ENCODE data around the gene PNKP.

PNKP gene

DNA sequence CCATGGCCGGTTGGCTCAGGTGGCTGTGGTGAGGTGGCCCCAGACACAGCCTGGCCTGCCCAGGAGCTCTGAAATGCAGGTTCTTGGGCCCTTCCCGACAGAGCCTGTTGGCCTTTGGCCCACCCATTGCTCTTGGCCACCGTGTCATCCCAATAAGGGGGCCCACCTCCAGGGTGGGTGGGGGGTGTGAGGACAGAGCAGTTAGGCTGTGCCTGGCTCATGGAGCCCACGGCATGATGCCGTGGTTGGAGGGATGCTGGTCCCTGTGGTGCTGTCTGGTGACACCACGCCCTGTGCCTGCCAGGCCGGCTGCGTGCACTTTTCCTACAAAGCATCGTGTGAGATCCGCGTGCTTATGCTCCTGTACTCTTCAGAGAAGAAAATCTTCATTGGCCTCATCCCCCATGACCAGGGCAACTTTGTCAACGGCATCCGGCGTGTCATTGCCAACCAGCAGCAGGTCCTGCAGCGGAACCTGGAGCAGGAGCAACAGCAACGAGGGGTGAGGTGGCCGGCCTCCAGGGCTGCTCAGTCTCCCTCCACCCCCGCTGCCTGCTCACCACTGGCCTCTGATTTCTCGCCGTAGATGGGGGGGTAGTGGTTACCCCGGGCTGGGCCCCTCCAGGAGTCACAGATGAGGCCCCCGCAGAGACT, 7.6 kb downstream of the PNKP start:
- DNase-seq (ENCODE audit: low spot score) = no peak

DNA sequence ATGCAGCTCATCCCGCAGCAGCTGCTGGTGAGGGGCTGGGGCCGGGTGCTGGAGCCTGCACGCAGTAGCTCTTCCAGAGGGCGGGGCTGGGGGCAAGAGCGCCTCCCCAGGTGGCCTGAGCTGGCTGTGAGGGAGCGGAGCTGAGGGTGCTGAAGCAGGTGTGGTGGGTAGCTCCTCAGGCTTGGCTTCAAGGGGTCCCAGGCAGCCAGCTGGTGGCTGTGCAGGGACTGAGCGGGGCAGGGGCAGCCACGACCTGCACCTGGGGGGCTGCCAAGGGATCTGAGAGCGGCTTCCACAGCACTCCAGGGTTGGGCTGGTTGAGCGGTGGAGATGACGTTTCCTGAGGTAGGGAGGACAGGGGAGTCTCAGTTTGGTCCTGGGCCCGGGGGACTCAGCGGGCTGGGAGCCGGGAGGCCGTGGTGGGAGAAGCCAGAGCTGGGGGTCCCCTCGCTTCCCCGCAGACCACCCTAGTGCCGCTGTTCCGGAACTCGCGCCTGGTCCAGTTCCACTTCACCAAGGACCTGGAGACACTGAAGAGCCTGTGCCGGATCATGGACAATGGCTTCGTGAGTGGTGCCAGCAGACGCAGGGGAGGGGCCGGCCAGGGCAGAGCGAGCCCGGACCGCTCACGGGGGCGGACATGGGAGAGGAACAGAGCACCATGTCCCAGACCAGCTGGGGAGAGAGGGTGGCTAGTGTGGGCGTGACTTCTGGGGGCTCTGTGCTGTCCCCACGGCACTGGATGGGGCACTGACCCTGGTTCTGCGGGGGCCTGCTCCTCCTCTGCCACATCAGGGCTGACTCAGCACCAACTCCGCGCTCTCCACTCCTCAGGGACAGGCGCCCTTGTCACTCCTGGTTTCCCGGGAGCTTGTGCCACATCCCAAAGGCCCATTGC, 9.0 kb downstream of the PNKP start:
- no peak for DNase-seq (ENCODE audit: low spot score)

DNA sequence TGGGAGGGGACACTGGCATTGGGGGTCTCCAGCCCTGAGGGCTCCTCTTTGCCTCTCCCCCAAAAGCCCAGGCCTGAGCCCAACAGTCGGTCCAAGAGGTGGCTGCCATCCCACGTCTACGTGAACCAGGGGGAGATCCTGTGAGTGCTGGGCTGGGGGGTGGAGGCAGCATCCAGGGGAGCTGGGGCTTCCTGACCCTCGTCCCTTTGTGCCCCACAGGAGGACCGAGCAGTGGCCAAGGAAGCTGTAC, 9.6 kb downstream of the PNKP start:
- DNase-seq (ENCODE audit: low spot score) = no peak

DNA sequence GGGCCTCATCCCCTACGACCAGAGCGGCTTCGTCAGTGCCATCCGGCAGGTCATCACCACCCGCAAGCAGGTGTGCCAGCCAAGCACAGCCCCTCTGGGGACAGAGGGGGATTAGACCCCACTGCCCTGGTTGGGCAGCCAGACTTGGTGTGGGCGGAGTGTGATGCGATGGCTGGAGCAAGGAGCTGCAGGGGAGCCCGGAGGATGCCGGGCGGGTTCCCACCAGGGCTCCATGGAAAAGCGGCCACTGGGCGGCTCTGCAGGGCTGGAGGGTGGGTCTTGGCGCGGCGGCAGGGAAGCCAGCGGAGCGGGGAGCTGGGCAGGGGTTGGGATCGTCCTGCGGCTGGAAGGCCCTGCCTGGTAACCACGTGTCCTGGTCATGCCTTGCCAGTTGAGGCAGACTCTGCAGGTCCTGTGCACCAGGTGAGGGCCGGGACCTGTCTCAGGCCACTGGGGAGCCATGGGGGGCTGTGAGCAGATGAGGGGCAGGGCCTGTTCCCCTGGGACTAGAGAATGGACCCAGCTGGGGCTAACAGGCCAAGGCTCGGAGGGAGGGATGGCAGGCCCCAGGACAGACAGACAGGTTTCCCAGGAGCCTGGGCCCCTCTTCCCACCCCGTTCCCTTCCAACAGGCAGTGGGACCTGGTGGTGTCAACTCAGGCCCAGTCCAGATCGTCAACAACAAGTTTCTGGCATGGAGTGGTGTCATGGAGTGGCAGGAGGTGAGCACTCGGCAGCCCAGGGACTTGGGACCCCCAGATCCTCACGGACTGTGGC, 10.1 kb downstream of the PNKP start:
- DNase-seq (ENCODE audit: low spot score) = no peak

DNA sequence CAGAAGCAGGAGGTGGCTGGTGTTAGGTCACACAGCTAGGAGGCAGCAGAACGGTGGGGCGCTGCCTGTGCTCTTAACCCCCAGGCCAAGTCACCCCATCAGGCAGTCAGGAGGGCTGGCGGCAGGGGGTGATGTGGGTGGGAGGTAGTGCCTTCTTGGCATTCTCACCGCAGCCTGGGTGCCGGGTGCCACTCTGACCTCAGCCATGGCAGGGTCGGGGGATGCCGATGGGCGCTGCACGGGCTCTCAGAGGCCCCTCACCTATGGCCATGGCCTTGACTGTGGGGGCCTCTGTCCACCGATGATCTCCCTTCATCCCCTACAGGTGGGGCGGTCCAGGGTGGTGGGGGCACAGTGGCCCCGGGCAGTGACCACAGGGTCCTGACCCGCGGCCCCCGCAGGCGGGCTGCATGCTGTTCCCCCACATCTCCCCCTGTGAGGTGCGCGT, 10.8 kb downstream of the PNKP start:
- DNase-seq (ENCODE audit: low spot score) = no peak

DNA sequence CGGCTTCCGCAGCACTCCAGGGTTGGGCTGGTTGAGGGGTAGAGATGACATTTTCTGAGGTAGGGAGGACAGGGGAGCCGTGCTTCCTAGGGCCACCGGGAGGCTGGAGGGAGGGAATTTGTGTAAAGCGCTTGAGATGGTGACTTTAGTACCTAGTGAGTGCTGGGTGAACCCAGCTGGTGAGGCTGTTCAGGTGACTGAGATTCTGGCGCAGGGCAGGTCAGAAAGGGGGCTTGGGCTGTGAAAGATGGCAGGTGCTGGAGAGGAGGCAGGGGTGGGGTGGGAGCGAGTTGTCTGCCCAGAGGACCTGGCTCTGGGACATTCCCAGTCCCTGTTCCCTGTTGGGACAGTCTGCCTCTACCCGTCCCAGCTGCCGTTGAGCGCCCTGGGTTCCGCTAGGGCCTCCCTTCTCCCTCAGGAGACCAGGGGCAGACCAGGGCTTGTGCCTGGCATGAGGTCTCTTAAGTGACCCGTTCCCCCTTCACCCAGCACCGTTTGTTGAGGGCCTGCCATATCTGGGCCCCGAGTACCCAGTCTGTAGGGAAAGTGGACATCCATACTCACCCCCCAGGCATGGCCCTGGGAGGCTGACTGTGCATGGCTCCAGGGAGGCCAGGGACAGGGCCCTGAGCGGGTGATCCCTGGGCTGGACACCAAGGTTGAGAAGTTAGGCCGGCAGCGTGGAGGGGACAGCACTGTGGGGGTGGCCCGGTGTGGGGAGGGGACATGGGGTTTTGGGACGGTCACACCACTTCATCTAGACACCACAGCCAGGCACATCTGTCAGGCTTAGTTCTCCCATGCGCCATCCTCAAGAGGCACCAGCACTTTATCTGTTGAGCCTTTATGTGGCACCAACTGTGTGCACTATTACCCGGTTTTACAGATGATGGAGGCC, 11.5 kb downstream of the PNKP start:
- DNase-seq (ENCODE audit: low spot score) = no peak

DNA sequence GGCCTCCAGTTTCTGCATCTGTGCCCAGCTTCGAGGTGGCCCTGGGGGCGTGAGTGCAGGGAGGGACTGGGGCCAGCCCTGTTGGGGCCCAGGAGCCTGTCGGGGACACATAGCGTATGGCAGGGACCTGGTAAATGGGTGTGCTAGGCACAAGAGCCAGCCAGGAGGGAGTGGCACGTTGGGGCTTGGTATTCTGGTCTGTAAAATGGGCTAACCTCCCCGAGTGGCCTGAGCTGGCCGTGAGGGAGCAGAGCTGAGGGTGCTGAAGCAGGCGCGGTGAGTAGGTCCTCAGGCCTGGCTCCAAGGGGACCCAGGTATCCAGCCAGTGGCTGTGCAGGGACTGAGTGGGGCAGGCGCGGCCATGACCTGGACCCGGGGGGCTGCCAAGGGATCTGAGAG, 12.1 kb downstream of the PNKP start:
- no peak for DNase-seq (ENCODE audit: low spot score)

DNA sequence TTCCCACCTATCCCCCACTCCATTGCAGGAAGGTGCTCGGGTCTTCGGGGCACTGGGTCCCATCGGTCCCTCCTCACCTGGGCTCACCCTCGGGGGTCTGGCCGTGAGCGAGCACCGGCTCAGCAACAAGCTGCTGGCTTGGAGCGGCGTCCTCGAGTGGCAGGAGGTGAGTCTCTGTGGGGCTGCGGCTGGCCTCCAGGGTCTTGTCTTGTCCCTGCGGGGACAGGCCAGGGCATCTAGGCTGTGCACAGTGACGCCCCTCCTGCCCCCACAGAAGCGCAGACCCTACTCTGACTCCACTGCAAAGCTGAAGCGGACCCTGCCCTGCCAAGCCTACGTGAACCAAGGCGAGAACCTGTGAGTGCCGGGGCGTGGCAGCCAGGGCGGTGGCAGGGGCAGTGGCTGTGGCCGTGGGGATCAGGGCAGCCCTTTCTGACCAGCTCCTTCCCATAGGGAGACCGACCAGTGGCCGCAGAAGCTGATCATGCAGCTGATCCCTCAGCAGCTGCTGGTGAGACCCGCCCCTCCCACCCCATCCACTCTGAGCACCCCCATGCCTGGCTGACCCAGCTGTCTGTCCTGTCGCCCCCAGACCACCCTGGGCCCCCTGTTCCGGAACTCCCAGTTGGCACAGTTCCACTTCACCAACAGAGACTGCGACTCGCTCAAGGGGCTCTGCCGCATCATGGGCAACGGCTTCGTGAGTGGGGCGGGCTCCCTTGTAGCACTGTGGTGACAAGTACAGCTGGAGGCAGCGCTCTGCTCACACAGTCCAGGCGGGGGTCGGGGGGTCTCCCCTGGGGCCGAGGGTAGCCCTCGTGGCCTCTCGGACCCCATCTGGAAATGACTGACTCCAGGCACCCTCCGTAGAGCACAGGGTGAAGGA, 12.8 kb downstream of the PNKP start:
- no peak for DNase-seq (ENCODE audit: low spot score)

DNA sequence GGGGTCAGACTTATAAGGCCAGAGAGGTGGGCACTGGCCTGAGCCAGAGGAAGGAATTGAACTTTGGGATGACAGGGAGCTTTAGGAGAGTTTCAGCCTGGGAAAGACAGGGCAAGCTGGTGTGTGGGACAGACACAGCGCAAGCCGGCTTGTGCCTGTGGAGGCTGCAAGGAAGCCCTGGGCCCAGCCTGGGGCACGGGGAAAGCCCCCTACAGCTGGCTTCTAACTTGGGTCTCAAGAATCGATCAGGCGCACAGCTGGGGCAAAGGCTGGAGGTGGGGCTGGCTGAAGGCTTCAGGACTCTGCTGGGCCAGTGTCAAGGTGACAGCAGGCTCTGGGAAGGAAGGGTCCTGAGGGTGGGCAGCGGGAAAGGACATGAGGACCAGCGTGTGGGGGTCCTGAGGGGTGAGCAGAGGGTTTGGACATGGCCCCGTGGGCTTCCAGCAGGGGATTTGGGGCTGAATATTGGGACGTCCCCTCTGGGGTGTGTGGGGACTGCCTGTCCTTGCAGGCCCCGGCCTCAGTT, 13.5 kb downstream of the PNKP start:
- no peak for DNase-seq (ENCODE audit: low spot score)

DNA sequence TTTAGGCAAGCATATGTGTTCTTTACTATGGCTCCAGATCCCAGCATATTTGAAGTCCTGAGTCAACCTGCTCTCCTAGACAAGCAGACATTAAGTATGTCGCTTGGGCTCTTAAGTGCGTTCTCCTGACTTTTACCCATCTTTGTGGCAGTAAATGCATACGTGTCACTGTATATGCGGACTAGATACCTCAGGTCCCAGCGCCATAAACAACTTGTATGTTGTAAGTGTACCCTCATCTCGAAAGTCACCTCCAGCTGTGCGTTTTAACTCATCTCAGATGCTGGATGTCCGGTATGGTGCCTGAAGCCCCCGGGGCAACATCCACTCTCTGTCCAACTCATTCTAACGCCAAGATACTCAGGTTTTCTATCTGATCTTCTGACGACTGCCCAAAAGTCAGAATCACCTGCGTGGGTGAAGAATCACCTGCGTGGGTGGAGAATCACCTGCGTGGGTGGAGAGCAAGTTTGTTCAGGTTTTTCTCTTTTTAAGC, 14.7 kb downstream of the PNKP start:
- no peak for DNase-seq (ENCODE audit: low spot score)

DNA sequence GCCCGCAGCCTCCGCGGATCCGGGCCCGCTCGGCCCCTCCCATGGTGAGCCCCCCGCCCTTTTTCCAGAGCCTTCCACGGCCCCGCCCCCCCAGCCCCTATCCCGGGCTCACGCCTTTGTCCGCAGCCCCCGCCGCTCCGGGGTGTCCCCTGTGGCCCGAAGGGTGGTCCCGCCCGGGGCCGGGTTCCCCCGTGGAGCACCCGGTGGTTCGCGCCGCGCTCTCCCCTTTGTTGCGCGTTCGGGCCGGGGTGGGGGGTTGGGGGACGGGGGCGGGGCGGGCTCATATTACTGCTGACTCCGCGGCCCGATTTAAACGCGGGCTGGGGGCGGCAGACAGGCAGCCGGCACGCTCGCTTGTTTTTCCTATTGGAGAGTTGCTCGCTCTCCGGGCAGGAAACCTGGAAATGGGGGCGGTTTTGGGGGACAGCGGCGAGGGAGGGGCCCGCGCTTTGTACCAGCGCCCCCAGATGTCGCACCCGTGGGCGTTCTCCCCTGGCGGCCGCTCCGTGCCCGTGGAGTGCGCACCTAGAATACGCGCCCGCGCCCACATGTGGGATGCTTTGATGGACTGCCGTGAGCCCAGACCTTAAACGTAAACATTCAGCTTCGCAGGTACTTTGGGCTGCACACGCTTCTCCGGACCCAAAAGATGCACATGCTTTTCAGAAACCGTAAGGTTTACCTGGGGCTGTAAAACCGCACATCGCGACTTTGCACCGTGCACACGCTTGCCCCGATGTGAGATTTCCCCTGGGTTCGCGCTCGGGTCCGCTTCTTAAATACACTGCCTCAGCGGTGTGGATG, 15.7 kb downstream of the PNKP start:
- no peak for DNase-seq (ENCODE audit: low spot score)

DNA sequence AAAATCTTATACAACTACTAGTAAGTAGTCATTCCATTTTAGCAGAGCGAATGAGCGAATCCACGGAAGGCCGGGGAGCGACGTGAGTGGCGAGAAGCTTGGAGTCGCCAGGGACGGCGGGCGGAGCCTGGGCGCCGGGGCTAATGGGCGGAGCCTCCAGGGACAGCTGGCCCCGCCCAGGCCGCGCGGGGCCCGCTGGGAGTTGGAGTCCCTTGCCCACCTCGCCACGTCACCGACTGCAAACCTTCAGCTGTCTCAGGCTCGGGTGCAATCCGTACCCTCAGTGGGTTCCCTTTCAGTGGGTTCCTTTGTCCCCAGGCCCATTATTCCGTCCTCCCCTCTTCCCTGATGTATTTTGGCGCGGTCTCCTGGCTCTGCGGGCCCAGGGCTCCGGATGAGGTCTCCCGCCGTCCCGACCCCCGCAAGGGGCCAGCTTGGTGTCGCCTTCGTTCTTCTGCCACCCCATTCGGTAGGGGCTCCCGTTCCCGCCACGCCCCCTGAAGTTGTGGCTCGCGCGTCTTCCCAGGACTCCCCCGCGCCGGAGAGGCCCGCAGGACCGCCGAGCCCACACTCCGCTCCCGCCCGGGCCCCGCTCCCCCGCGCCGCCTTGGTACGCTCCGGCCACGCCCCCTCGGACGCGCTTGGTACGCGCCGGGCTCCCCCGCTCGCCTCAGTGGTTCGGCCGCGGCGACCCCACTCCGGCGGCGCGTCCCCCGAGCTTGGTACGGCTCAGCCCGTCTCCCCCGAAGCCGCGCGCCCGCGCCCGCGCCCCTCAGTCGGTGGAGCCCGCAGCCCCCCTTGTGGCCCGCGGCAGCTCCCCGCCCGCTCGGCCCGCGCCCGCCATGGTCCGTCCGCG, 16.7 kb downstream of the PNKP start, which contains the start of gene PTOV1:
PTOV1 (plus strand) TSS at position 673 of the 856 bp plus-strand sequence.
- DNase-seq (ENCODE audit: low spot score) = peak; percentile 93

DNA sequence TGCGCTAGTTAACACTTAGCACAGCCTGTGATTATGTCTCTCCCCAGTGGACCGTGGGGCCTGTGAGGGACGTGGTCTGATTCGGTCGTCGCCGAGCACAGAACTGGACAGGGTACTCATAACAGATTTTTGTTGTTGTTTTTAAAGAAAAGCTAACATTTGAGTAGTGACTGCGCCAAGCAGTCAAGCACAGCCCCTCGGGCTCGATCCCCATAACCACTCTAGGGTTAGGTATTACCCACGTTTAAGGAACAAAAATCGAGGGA, 17.2 kb downstream of the PNKP start:
- DNase-seq (ENCODE audit: low spot score) = no peak

DNA sequence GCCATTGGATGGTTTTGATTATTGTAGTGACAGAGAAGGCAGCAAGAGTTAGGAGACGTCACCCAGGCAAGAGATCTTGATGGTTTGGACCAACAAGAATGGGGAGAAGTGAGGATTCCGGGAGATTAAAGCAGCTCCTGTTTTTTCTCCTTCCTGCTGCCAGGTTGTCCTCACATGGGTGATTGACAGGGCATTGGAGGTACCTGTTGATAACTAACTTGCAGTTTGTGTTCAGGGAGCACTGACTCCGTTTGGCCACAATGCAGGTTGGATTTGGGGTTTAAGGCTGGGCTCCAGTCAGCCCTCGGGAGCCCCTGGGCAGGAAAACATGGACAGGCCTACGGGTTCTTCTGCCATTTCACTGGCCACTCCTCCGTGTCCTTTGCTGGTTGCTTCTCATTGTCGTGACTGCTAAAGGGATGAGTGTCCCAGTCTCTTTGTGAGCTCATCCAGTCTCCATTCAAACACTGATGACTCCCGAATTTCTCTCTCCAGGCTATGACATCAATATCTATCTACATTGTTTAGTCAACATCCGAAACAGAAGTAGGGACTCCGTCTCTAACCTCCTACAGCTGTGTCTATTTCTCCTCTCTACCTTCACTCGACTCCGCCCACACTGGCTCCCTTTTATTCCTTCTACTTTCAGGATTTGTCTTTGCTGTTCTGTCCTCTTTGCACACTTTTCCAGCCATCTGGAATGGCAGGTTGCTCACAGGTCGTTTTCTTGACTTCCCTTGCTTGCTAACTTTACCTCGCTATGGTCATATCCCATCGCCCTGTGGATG, 17.7 kb downstream of the PNKP start:
- DNase-seq (ENCODE audit: low spot score) = no peak

DNA sequence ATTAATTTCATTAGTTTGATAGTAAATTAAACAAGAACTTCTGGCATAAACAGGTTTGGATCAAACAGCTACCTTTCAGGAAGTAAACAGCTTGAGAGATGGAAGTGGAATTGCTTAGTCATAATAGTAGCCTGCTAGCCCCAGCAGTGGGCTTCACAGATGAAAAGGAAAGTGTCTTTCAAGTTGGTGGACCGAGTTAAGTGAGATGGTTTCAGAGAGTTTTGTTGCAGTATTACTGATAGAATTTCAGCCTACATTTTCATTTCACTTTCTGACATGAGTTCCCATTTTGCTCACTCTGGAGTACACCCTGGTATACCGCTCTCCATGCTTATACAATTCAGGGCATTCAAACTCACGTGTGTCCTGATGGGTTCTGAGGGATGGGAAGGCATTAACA, 18.4 kb downstream of the PNKP start:
- DNase-seq (ENCODE audit: low spot score) = no peak

DNA sequence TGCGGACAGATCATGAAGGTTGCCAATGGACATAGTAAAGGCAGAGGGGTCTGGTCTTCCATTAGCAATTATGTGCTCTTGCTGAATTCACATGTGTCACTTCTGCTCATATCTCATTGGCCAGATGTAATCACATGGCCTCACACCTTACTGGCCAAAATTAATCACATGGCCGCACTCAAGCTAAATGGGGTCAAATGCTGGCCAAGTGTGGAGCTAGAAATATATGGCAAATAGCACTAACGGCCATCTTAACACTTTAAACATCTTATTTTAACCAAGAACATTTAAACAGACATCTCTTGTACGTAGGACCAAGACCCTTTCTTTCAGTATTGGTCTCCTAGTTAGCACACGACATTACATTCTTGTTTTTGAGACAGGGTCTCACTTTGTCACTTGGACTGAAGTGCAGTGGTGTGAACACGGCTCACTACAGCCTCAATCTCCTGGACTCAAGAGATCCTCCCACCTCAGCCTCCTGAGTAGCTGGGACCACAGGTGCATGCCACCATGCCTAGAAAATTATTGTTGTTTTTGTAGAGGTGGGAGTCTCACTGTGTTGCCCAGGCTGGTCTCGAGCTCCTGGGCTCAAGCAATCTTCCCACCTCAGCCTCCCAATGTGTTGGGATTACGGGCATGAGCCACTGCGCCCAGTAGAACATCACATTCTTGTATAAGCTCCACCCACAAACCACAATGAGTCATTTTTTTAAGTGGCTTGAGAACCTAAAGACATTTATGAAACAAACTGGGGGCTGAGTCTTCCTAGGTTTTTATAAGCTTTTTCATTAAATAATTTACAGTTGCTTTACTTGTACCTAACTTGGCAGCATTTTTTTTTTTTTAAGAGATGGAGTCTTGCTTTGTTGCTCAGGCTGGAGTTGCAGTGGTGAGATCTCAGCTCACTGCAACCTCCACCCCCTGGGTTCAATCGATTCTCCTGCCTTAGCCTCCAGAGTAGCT, 19.4 kb downstream of the PNKP start:
- DNase-seq (ENCODE audit: low spot score) = no peak

DNA sequence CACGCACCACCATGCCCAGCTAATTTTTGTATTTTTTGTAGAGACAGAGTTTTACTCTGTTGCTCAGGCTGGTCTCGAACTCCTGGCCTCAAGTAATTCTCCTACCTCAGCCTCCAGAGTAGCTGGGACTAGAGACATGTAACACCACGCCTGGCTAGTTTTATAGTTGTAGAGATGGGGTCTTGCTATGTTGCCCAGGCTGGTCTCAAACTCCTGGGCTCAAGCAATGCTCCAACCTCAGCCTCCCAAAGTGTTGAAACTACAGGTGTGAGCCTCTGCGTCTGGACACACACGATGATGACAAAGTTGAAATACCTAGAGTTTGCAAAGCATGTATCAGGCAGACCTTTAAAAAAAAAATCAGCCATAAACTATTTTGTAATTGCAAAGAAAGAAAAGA, 21.0 kb downstream of the PNKP start:
- DNase-seq (ENCODE audit: low spot score) = no peak
